CD8-positive, alpha-beta memory T cell (primary cell): ENCODE measurements around the gene BEST1. TPM values are rescaled to one million over a fixed set of nuclear protein-coding genes. Genes with fewer than 3 reads are reported as not detected.
A peak's percentile ranks its signal among the peaks of the same experiment; 100 is the strongest.

Experiments used
- CTCF ChIA-PET: fragments of 350-600 bp; sonication (Branson Sonifier 250); formaldehyde crosslinking; loops from one replicate; lab custom pipeline; 2021; ENCODE audit warnings: antibody characterized with exemption; lab: Charles Lee
- POLR2A ChIA-PET: fragments of 350-600 bp; sonication (Branson Sonifier 250); formaldehyde crosslinking; loops from one replicate; lab custom pipeline; 2021; ENCODE audit warnings: antibody characterized with exemption; lab: Charles Lee
- DNase-seq, 5 donors: peaks; one replicate each; pipeline versions ENCODE4 v3.0.0 to v3.0.0-alpha.2; 2020 to 2022; ENCODE audit warnings: mixed read lengths in 1 of 5
- H3K27ac ChIP-seq: one replicate; pipeline ENCODE4 v1.7.0; 2013; ENCODE audit warnings: low read depth, mild to moderate bottlenecking, low read length, moderate library complexity
- H3K27me3 ChIP-seq: 2 replicates; pipeline ENCODE4 v1.7.0; 2013; ENCODE audit warnings: low read length, mild to moderate bottlenecking; ENCODE audit not compliant: insufficient read depth, poor library complexity, severe bottlenecking
- H3K36me3 ChIP-seq: 2 replicates; pipeline ENCODE4 v1.7.0; 2013; ENCODE audit warnings: mild to moderate bottlenecking, low read length, moderate library complexity; ENCODE audit not compliant: insufficient read depth
- H3K4me1 ChIP-seq: 2 replicates; pipeline ENCODE4 v1.7.0; 2013; ENCODE audit warnings: mild to moderate bottlenecking, low read length, moderate library complexity; ENCODE audit not compliant: insufficient read depth
- H3K4me3 ChIP-seq: 2 replicates; pipeline ENCODE4 v1.7.0; 2013; ENCODE audit warnings: mild to moderate bottlenecking, low read length
- H3K9me3 ChIP-seq: 2 replicates; pipeline ENCODE4 v1.7.0; 2013; ENCODE audit warnings: mild to moderate bottlenecking, low read length
- H3K27ac Mint-ChIP-seq, 8 donors: one replicate each; pipeline ENCODE4 v1.8.0; 2020 to 2021; ENCODE audit warnings: mixed read lengths in 8 of 8, mild to moderate bottlenecking in 6 of 8, inconsistent platforms in 3 of 8, moderate library complexity in 3 of 8
- H3K27me3 Mint-ChIP-seq, 2 donors: one replicate each; pipeline ENCODE4 v1.8.0; 2020 to 2021; ENCODE audit warnings: mixed read lengths in 2 of 2, mild to moderate bottlenecking in 1 of 2, moderate library complexity in 1 of 2
- H3K36me3 Mint-ChIP-seq, 3 donors: one replicate each; pipeline ENCODE4 v1.8.0; 2020 to 2021; ENCODE audit warnings: mixed read lengths in 3 of 3, inconsistent platforms in 1 of 3, mild to moderate bottlenecking in 1 of 3
- H3K4me1 Mint-ChIP-seq, 3 donors: one replicate each; pipeline ENCODE4 v1.8.0; 2020 to 2021; ENCODE audit warnings: mixed read lengths in 3 of 3, inconsistent platforms in 1 of 3, mild to moderate bottlenecking in 1 of 3
- H3K4me3 Mint-ChIP-seq, 7 donors: one replicate each; pipeline ENCODE4 v1.8.0; 2020 to 2021; ENCODE audit warnings: mixed read lengths in 7 of 7, mild to moderate bottlenecking in 6 of 7, moderate library complexity in 4 of 7, inconsistent platforms in 2 of 7
- H3K9me3 Mint-ChIP-seq, 5 donors: one replicate each; pipeline ENCODE4 v1.8.0; 2020 to 2022; ENCODE audit warnings: mixed read lengths in 5 of 5, mild to moderate bottlenecking in 3 of 5, moderate library complexity in 2 of 5, inconsistent platforms in 1 of 5
- polyA plus RNA-seq: library from polyadenylated mRNA; unstranded; fragments of 300-500 nt; fragmentation: Illumina TruSeq; gene quantifications from one replicate; pipeline ENCODE4 v1.2.3, GENCODE V29; 2021
- total RNA-seq, 2 experiments: library from RNA; stranded (reverse); gene quantifications; one replicate each; pipeline ENCODE4 v1.2.3, GENCODE V29; 2021

BEST1 gene
- total and polyA plus RNA-seq, 3 experiments from 2014 or later, result 0.09 to 1.5 TPM; not detected in 1

GRCh38 chr11:61975638-61976419 is 25.7 kb downstream of the BEST1 start:
- H3K9me3 ChIP-seq, result no peaks in the 10 kb centered on the region
- ChIA-PET POLR2A (no interaction called here), CTCF (no interaction called here)
- H3K4me3 Mint-ChIP-seq, result peak overlapping the region in 1 of 7 donors; percentile 30
- H3K27ac Mint-ChIP-seq, result peak overlapping the region in 3 of 8 donors; percentile 24 to 68 (median 61)
- peaks cover 6 to 14% (median 6%) of the 10 kb centered on the region in 3 donors for H3K4me1 Mint-ChIP-seq
- no peak for DNase-seq
- H3K4me3 ChIP-seq, result no peak overlapping the region
- no peaks in the 10 kb centered on the region for H3K36me3 ChIP-seq
- peaks cover 0 to under 1% (median 0%) of the 10 kb centered on the region in 3 donors for H3K36me3 Mint-ChIP-seq
- no peaks in the 10 kb centered on the region for H3K27me3 ChIP-seq
- H3K27me3 Mint-ChIP-seq, result peaks cover 0 to under 1% of the 10 kb centered on the region in 2 donors
- no peaks in the 10 kb centered on the region for H3K9me3 Mint-ChIP-seq
- peaks cover 13% of the 10 kb centered on the region for H3K4me1 ChIP-seq
- H3K27ac ChIP-seq, result no peak overlapping the region

- Histone ChIP-seq H3K4me3 (no peak overlapping the region), H3K27me3 (no peaks in the 10 kb centered on the region), H3K27ac (no peak overlapping the region), H3K4me1 (peaks cover 13% of the 10 kb centered on the region), H3K36me3 (no peaks in the 10 kb centered on the region), H3K9me3 (no peaks in the 10 kb centered on the region)
- ChIA-PET CTCF (interaction anchor here (0.7 kb wide), 1 partner anchor 106 kb away, joined by 3 read pairs; no protein-coding TSS in a partner anchor), POLR2A (interaction anchor here (1.0 kb wide), 1 partner anchor 9 kb away, joined by 5 read pairs; the partner anchor contains the start of gene FTH1)
- Mint-ChIP-seq H3K27ac (peak overlapping the region in 2 of 8 donors; percentile 10 to 28), H3K36me3 (peaks cover 0 to 5% (median 2%) of the 10 kb centered on the region in 3 donors), H3K4me3 (no peak overlapping the region), H3K4me1 (peaks cover under 1 to 9% (median under 1%) of the 10 kb centered on the region in 3 donors), H3K9me3 (no peaks in the 10 kb centered on the region), H3K27me3 (peaks cover 0 to 2% of the 10 kb centered on the region in 2 donors)
- no peak for DNase-seq
Observed at GRCh38 chr11:61976420-61976800, 26.3 kb downstream of the BEST1 start.

GRCh38 chr11:61976813-61977475 is 26.8 kb downstream of the BEST1 start:
- Mint-ChIP-seq H3K4me1 (peaks cover 0 to 5% (median 0%) of the 10 kb centered on the region in 3 donors), H3K9me3 (no peaks in the 10 kb centered on the region), H3K27ac (peak overlapping the region in 5 of 8 donors; percentile 10 to 88 (median 62)), H3K36me3 (peaks cover 0 to 5% (median 2%) of the 10 kb centered on the region in 3 donors), H3K4me3 (no peak overlapping the region), H3K27me3 (peaks cover 0 to 2% of the 10 kb centered on the region in 2 donors)
- Histone ChIP-seq H3K9me3 (no peaks in the 10 kb centered on the region), H3K36me3 (no peaks in the 10 kb centered on the region), H3K4me1 (peaks cover 13% of the 10 kb centered on the region), H3K27me3 (no peaks in the 10 kb centered on the region), H3K4me3 (no peak overlapping the region), H3K27ac (no peak overlapping the region)
- POLR2A ChIA-PET, result interaction anchor here (1.0 kb wide), 1 partner anchor 9 kb away, joined by 5 read pairs; the partner anchor contains the start of gene FTH1
- CTCF ChIA-PET, result interaction anchor here (0.7 to 1.1 kb wide), 2 partner anchors 78 to 105 kb away, joined by 3 read pairs; no protein-coding TSS in a partner anchor
- no peak for DNase-seq

- peaks cover 0 to 2% (median 0%) of the 10 kb centered on the region in 3 donors for H3K4me1 Mint-ChIP-seq
- no peak for DNase-seq
- H3K9me3 Mint-ChIP-seq, result no peaks in the 10 kb centered on the region
- Histone ChIP-seq H3K27ac (no peak overlapping the region), H3K4me1 (no peaks in the 10 kb centered on the region), H3K4me3 (no peak overlapping the region), H3K36me3 (no peaks in the 10 kb centered on the region), H3K9me3 (no peaks in the 10 kb centered on the region), H3K27me3 (no peaks in the 10 kb centered on the region)
- H3K27me3 Mint-ChIP-seq, result peaks cover 0 to 2% of the 10 kb centered on the region in 2 donors
- POLR2A ChIA-PET, result interaction anchor here (1.2 kb wide), 1 partner anchor 11 kb away, joined by 3 read pairs; no protein-coding TSS in a partner anchor
- peaks cover 0 to 5% (median 2%) of the 10 kb centered on the region in 3 donors for H3K36me3 Mint-ChIP-seq
- CTCF ChIA-PET, result no interaction called here
- H3K4me3 Mint-ChIP-seq, result no peak overlapping the region
- peak overlapping the region in 4 of 8 donors; percentile 23 to 85 (median 46) for H3K27ac Mint-ChIP-seq
Observed at GRCh38 chr11:61978703-61979661, 28.8 kb downstream of the BEST1 start.

GRCh38 chr11:61980783-61981541 is 30.8 kb downstream of the BEST1 start:
- H3K9me3 ChIP-seq, result no peaks in the 10 kb centered on the region
- no peak for DNase-seq
- H3K9me3 Mint-ChIP-seq, result peaks cover 0 to 3% (median under 1%) of the 10 kb centered on the region in 5 donors
- H3K27ac ChIP-seq, result no peak overlapping the region
- POLR2A ChIA-PET, result no interaction called here
- H3K4me1 ChIP-seq, result no peaks in the 10 kb centered on the region
- H3K4me1 Mint-ChIP-seq, result peaks cover 0 to 2% (median 0%) of the 10 kb centered on the region in 3 donors
- H3K36me3 Mint-ChIP-seq, result peaks cover 2 to 10% (median 4%) of the 10 kb centered on the region in 3 donors
- H3K4me3 Mint-ChIP-seq, result no peak overlapping the region
- H3K27me3 ChIP-seq, result no peaks in the 10 kb centered on the region
- H3K36me3 ChIP-seq, result no peaks in the 10 kb centered on the region
- H3K27ac Mint-ChIP-seq, result peak overlapping the region in 4 of 8 donors; percentile 8 to 74 (median 37)
- CTCF ChIA-PET, result no interaction called here
- H3K4me3 ChIP-seq, result no peak overlapping the region
- peaks cover under 1 to 2% of the 10 kb centered on the region in 2 donors for H3K27me3 Mint-ChIP-seq

GRCh38 chr11:61983419-61983818 is 33.3 kb downstream of the BEST1 start:
- no peak overlapping the region for H3K27ac ChIP-seq
- POLR2A ChIA-PET, result no interaction called here
- H3K9me3 Mint-ChIP-seq, result peaks cover 17 to 21% (median 20%) of the 10 kb centered on the region in 5 donors

More at GRCh38 chr11:61983419-61983818, 33.3 kb downstream of the BEST1 start:
- peaks cover 2 to 29% (median 13%) of the 10 kb centered on the region in 3 donors for H3K36me3 Mint-ChIP-seq
- Histone ChIP-seq H3K4me1 (no peaks in the 10 kb centered on the region), H3K27me3 (no peaks in the 10 kb centered on the region), H3K36me3 (no peaks in the 10 kb centered on the region), H3K4me3 (no peak overlapping the region), H3K9me3 (no peaks in the 10 kb centered on the region)
- peaks cover 4 to 5% of the 10 kb centered on the region in 2 donors for H3K27me3 Mint-ChIP-seq
- peaks cover 0 to 2% (median 0%) of the 10 kb centered on the region in 3 donors for H3K4me1 Mint-ChIP-seq
- H3K27ac Mint-ChIP-seq, result no peak overlapping the region
- H3K4me3 Mint-ChIP-seq, result no peak overlapping the region
- CTCF ChIA-PET, result interaction anchor here (0.8 to 1.2 kb wide), 3 partner anchors 36 to 345 kb away, joined by 3 read pairs; no protein-coding TSS in a partner anchor
- DNase-seq, result no peak
